GM23338 (cell line): ENCODE measurements around the gene PIEZO2. TPM values are rescaled to one million over a fixed set of nuclear protein-coding genes. Genes with fewer than 3 reads are reported as not detected.

ENCODE experiments used
- ATAC-seq: fragments of 200-7000 bp; cut with Tn5 transposase; 3 replicates; pipeline ENCODE4 v1.9.1; 2020
- DNase-seq: peaks from one replicate; pipeline ENCODE4 v3.0.0-alpha.2; 2015; ENCODE audit warnings: low spot score
- H2AFZ ChIP-seq: fragments of 200-600 bp; sonication (generic); 2 replicates; pipeline ENCODE4 v1.8.0; 2016; ENCODE audit warnings: antibody characterized with exemption, mild to moderate bottlenecking, moderate library complexity
- H3F3A ChIP-seq: fragments of 200-600 bp; sonication (generic); replicated peaks from 2 replicates; pipeline ENCODE4 v1.8.0; 2017; ENCODE audit warnings: antibody characterized with exemption, mixed run types, low read depth
- H3K27ac ChIP-seq: fragments of 200-600 bp; sonication (generic); 2 replicates; pipeline ENCODE4 v1.6.1; 2016; ENCODE audit warnings: low read depth
- H3K27me3 ChIP-seq: fragments of 200-600 bp; sonication (generic); 2 replicates; pipeline ENCODE4 v1.8.0; 2016; ENCODE audit warnings: mild to moderate bottlenecking, mixed run types, moderate library complexity; ENCODE audit not compliant: insufficient read depth
- H3K36me3 ChIP-seq: fragments of 200-600 bp; sonication (generic); 2 replicates; pipeline ENCODE4 v1.8.0; 2016; ENCODE audit warnings: mild to moderate bottlenecking; ENCODE audit not compliant: insufficient read depth
- H3K4me1 ChIP-seq: fragments of 200-600 bp; sonication (generic); 2 replicates; pipeline ENCODE4 v1.8.0; 2016; ENCODE audit warnings: mild to moderate bottlenecking, moderate library complexity; ENCODE audit not compliant: insufficient read depth
- H3K4me2 ChIP-seq: fragments of 200-600 bp; sonication (generic); 2 replicates; pipeline ENCODE4 v1.7.1; 2017; ENCODE audit warnings: mixed run types
- H3K4me3 ChIP-seq: fragments of 200-600 bp; sonication (generic); 2 replicates; pipeline ENCODE4 v1.6.1; 2016; ENCODE audit warnings: mixed run types
- H3K79me2 ChIP-seq: fragments of 200-600 bp; sonication (generic); replicated peaks from 2 replicates; pipeline ENCODE4 v1.8.0; 2017; ENCODE audit warnings: mild to moderate bottlenecking; ENCODE audit not compliant: insufficient read depth
- H3K9me2 ChIP-seq: fragments of 200-600 bp; sonication (generic); 2 replicates; pipeline ENCODE4 v1.8.0; 2017; ENCODE audit not compliant: insufficient read depth
- H4K20me1 ChIP-seq: fragments of 200-600 bp; sonication (generic); replicated peaks from 2 replicates; pipeline ENCODE4 v1.8.0; 2017; ENCODE audit warnings: mild to moderate bottlenecking; ENCODE audit not compliant: insufficient read depth
- H3K27ac Mint-ChIP-seq: 2 replicates; pipeline ENCODE4 v1.8.0; 2020; ENCODE audit warnings: inconsistent platforms, mild to moderate bottlenecking, moderate library complexity, mixed read lengths
- H3K27me3 Mint-ChIP-seq: 3 replicates; pipeline ENCODE4 v1.8.0; 2022; ENCODE audit warnings: low read depth, mild to moderate bottlenecking, moderate library complexity, mixed read lengths, inconsistent platforms; ENCODE audit not compliant: insufficient read depth, poor library complexity
- H3K36me3 Mint-ChIP-seq: 3 replicates; pipeline ENCODE4 v1.8.0; 2021; ENCODE audit warnings: low read depth, mild to moderate bottlenecking, inconsistent platforms, moderate library complexity, mixed read lengths
- H3K4me1 Mint-ChIP-seq: 3 replicates; pipeline ENCODE4 v1.8.0; 2020; ENCODE audit warnings: mild to moderate bottlenecking, inconsistent platforms, mixed read lengths
- H3K4me3 Mint-ChIP-seq: 3 replicates; pipeline ENCODE4 v1.8.0; 2021; ENCODE audit warnings: moderate library complexity, mild to moderate bottlenecking, inconsistent platforms, mixed read lengths
- H3K9me3 Mint-ChIP-seq: 3 replicates; pipeline ENCODE4 v1.8.0; 2020; ENCODE audit warnings: moderate library complexity, mild to moderate bottlenecking, inconsistent platforms, mixed read lengths
- CREB1 ChIP-seq: fragments of 250-450 bp; sonication (Bioruptor Pico); IDR thresholded peaks from 2 replicates; pipeline ENCODE4 v1.5.0; 2020; ENCODE audit warnings: low read depth, mild to moderate bottlenecking, moderate library complexity
- EZH2phosphoT487 ChIP-seq: fragments of 200-600 bp; sonication (generic); IDR thresholded peaks from one replicate; pipeline ENCODE4 v1.8.1; 2018; ENCODE audit warnings: antibody characterized with exemption; ENCODE audit not compliant: unreplicated experiment
- NANOG ChIP-seq: IDR thresholded peaks from 2 replicates; pipeline ENCODE4 v1.6.1; 2016; ENCODE audit warnings: antibody characterized with exemption, borderline replicate concordance
- STAT1 ChIP-seq: IDR thresholded peaks from one replicate; pipeline ENCODE4 v1.6.1; 2016; ENCODE audit warnings: antibody characterized with exemption; ENCODE audit not compliant: unreplicated experiment
- ZNF462 ChIP-seq: fragments of 250-450 bp; sonication (Bioruptor Pico); IDR thresholded peaks from 2 replicates; pipeline ENCODE4 v1.5.0; 2020; ENCODE audit warnings: mild to moderate bottlenecking, moderate library complexity
- polyA plus RNA-seq: library from polyadenylated mRNA; unstranded; fragments of >200 nt; fragmentation: Nextera tagmentation; extraction: Ambion mirVana; gene quantifications from 2 replicates; pipeline ENCODE4 v1.2.1, GENCODE V29; 2016
- total RNA-seq: library from RNA; depleted of rRNA; stranded (reverse); fragments of >200 nt; shearing (Covaris generic); gene quantifications from 2 replicates; pipeline ENCODE4 v1.2.3, GENCODE V29; 2014

Gene PIEZO2
- total and polyA plus RNA-seq, 2 experiments from 2014 or later = 4.8 to 8.2 TPM

GRCh38 chr18:10822456-10822855 is 326.9 kb downstream of the PIEZO2 start:
- H3K27ac ChIP-seq = no peak overlapping the region
- peak overlapping the region; percentile 63; the same call in 1 of the 2 replicates for H3K27ac Mint-ChIP-seq
- H3K4me3 ChIP-seq = no peak overlapping the region
- H3K36me3 Mint-ChIP-seq = peaks cover 18% of the 10 kb centered on the region; the same call in 2 of the 3 replicates
- peaks cover 19% of the 10 kb centered on the region for H3K9me3 Mint-ChIP-seq
- H3K4me1 Mint-ChIP-seq = peaks cover 7% of the 10 kb centered on the region; the same call in 2 of the 3 replicates
- H3K4me3 Mint-ChIP-seq = no peak overlapping the region
- no peaks in the 10 kb centered on the region for H3K27me3 Mint-ChIP-seq
- H3K79me2 ChIP-seq = no peaks in the 10 kb centered on the region
- no peak overlapping the region for H2AFZ ChIP-seq
- no peaks in the 10 kb centered on the region for H3K9me2 ChIP-seq
- no peaks in the 10 kb centered on the region for H3F3A ChIP-seq
- TF ChIP-seq EZH2phosphoT487 (no peak), ZNF462 (0 out of 2 replicates have a peak, but pooled peaks have one; percentile 33)
- H3K4me2 ChIP-seq = 0 out of 2 replicates have a peak overlapping the region, but pooled peaks have one; percentile 3
- no peaks in the 10 kb centered on the region for H4K20me1 ChIP-seq
- peak; percentile 79 for ATAC-seq
- no peaks in the 10 kb centered on the region for H3K27me3 ChIP-seq
- peaks cover 7% of the 10 kb centered on the region; the same call in 1 of the 2 replicates for H3K4me1 ChIP-seq
- peak; percentile 48 for DNase-seq
- no peaks in the 10 kb centered on the region for H3K36me3 ChIP-seq

DNA sequence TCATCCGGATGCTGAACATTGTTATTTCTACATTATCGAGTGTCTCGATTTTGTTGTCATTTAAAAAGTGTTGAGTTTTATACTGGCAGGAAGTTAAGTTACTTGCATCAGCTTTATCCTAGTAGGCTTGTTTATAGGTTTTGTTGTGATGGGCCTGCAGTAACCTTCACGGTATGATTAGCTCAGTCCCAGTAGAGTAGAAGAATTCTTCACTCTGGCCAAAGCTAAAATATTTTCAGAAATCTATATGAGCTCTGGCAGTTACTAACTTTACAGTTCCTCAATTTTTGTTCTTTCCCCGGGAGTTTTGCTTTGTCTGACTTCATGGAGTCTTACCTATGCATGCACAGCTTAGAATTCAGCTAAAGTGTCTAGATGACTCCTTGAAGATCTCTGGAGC is 328.7 kb downstream of the PIEZO2 start:
- no peak overlapping the region for H3K27ac Mint-ChIP-seq
- H3K36me3 Mint-ChIP-seq = peaks cover 14% of the 10 kb centered on the region; the same call in 2 of the 3 replicates
- Histone ChIP-seq H3K36me3 (no peaks in the 10 kb centered on the region), H3K4me2 (no peak overlapping the region), H3K9me2 (no peaks in the 10 kb centered on the region), H3K4me3 (no peak overlapping the region), H3F3A (no peaks in the 10 kb centered on the region), H3K27me3 (no peaks in the 10 kb centered on the region), H2AFZ (no peak overlapping the region), H3K27ac (no peak overlapping the region), H4K20me1 (no peaks in the 10 kb centered on the region), H3K79me2 (no peaks in the 10 kb centered on the region), H3K4me1 (peaks cover 7% of the 10 kb centered on the region; the same call in 1 of the 2 replicates)
- H3K27me3 Mint-ChIP-seq = no peaks in the 10 kb centered on the region
- no peak for ATAC-seq
- H3K9me3 Mint-ChIP-seq = peaks cover 16% of the 10 kb centered on the region
- no peak for DNase-seq
- peaks cover 7% of the 10 kb centered on the region; the same call in 2 of the 3 replicates for H3K4me1 Mint-ChIP-seq
- no peak overlapping the region for H3K4me3 Mint-ChIP-seq
- no peak for TF ChIP-seq STAT1
- TF ChIP-seq ZNF462 = no peak
- TF ChIP-seq NANOG = no peak
- no peak for TF ChIP-seq CREB1 (CRISPR knock-in tag)
